Right renal pelvis (tissue), 4 donors: Measurements from ENCODE around the gene OSBP2. TPM values are rescaled to one million over a fixed set of nuclear protein-coding genes. Genes with fewer than 3 reads are reported as not detected.

Experiments used
- DNase-seq, 4 donors: peaks; one replicate each; pipeline ENCODE4 v3.0.0-alpha.2; 2013; ENCODE audit warnings: low read depth in 4 of 4, low spot score in 3 of 4, missing footprints in 1 of 4
- polyA plus RNA-seq, 4 donors: library from polyadenylated mRNA; unstranded; fragments of 120-200 nt; gene quantifications; one replicate each; pipeline ENCODE4 v1.2.1, GENCODE V29; 2013; ENCODE audit not compliant: insufficient read length in 4 of 4

OSBP2 gene
- polyA plus RNA-seq, 4 donors = 4.9 to 6.8 (median 6.2) TPM

DNA sequence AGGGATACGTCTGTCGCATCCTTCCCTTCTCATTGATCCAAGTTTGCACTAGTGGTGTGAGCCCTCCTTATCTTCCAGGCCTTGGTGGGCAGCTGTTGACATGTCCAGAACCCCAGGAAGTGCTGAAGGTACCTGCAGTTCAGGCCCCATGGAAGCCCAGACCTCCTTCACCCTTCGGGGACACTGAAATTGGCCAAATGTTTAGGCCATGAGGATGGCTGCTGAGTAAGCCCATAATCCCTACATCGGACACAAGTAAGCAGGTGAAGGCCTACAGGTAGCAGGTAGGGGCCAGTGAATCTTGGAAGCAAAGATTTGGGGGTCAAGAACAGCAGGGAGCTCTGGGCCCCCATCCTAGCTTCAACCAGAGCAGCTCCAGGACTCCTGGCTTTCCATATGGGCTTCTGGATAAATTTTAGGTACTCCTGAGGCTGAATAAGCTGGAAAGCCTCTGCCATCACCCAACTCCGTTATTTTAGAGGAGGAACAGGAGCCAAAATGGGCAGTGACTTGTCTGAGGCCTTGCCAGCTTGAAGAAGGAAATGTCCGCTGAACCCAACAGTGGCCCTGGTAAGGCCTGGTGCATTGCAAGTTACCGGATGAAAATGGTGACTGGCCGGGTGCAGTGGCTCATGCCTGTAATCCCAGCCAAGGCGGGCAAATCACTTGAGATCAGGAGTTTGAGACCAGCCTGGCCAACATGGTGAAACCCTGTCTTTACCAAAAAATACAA lies 228.7 kb downstream of the OSBP2 start:
- DNase-seq = no peak

DNA sequence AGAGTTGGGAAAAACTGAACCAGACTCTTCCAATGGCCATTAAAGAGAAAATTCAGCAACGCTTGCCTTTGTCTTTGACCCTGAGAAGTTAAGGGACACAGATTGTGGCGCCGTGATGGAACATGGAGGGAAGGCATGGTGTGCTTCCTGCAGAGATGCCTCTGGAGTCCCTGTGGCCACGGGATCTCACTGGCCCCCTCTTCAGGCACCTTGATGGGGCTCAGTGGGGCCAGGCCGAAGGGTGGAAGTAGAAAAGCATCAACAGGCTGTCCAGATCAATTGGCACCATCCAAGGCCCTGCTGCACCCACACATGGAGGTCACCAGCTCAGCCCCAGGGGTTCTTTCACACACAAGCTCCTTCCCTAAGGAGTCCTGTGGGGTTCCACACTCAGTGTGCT lies 231.0 kb downstream of the OSBP2 start:
- no peak for DNase-seq

DNA sequence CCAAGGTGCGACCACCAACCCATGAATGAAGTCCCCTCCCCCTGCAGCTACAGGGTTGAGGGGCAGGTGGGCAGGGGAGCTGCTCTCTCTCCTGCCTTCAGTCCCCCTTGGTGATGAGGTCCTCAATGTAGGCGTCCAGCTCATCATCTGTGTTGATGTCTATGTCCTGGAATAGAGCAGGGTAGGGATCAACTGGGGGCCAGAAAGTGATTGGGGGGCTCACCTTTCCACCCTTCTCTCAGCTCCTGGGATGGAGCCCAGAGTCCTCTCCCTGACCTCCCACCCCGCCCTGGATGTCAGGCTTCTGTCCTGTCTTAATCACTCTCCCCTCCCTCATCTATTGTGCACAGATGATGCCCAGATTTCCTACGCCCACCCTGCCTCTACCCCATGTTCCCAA lies 232.0 kb downstream of the OSBP2 start:
- DNase-seq = no peak

DNA sequence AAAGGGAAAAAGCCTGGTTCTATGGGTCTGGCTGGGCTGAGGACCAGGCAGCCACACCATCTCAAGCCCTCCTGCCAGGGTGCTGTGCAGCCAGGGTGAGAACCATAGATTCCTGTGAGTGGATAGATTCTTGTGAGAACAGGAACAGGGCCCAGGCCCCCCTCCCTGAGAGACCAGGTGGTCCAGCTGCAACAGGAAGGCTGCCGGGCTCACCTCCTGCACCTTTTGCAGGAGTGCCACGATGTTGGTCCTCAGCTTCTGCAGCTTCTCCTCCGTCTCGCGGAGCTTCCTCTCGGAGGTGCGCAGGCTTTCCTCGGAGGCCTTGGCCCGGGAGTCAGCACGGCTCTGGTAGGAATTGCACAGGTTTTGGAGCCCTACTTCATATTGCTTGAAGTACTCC lies 233.1 kb downstream of the OSBP2 start:
- DNase-seq = no peak

DNA sequence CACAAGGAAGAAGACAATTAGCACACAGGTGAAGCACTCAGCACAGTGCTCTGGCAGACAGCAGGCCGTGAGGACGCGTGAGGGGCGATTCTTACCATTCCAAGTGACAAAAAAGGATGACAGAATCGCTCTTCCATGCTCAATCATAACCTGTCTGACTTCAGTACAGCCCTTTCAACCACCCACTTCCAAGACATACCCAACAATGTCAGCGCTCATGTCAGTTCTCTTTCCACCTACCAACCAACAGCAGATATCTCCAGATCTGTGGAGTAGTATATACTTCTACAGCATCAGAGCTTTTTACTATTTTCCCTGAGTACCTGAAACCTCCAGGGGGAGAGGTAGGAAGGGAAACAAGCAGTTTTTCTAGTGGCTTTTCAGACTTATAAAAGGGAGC lies 233.7 kb downstream of the OSBP2 start:
- DNase-seq = no peak

DNA sequence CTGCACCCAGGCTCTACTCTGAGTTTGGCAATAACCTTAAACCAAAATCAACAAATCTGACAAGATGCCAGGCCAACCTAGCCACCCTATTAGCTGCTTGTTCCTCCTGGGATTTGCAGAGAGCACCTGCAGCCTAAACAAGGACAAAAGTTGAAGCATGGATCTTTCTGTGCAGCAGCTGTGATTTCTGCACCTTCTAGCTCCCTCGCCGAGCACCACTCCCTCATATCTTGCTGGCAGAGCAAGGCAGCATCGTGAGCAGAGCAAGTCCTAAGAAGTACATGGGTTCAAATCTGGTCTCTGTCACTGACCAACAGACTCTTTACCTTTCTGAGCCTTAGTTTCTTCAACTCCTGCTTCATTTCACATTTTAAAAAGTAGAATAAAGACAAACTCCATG lies 235.6 kb downstream of the OSBP2 start:
- DNase-seq = no peak

DNA sequence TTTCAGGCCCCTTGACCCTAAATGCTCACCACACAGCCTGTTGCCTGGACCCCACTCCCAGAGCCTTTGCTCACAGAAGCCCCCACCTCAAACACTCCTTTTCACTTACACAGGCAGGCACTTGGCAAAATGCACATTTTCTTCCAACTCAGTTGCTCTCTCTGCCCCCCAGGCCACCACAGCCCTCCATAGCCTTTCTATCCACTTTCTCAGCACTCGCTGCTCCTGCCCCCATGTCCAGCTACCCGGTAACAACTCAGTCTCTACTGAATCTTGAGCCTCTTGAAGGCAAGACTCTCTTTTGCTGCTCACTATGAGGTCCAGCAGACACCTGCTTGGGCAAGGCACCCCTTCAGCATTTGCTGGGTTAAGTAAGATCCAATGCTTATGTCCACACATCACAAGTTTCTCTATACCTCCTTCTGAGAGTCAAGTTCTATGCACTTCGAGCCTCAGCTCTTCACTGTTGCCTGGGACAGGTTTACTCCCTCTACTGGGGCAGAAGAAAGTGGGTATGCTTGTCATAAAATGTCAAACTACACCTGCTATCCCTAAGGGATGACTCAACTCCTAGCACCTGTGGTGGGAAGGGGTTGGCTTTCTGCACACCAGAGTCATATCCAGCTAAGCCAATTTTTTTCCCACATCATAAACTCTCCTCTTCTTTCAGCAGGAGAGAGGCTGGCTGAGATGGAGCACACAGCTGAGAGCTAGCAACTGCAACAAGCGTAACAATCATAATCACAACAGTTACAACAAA lies 237.0 kb downstream of the OSBP2 start:
- DNase-seq = no peak

DNA sequence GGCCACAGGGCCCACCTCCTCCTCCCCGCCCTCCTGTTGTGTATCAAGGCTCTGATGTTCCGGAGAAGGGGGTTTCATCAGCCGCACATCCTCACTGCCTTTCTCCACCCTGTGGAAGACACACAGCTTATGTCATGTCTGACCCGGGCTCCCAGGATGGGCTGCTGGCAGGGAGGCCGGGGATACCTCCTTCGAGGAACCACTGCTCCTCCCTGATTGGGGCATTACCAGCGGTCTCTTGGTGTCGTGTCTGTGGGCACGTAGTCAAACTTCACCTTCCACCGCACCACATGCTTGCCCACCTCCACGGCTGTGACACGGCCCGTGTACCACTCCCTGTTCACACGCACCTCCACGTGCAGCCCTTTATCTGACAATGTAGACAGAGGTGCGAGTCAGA lies 238.0 kb downstream of the OSBP2 start:
- no peak for DNase-seq

DNA sequence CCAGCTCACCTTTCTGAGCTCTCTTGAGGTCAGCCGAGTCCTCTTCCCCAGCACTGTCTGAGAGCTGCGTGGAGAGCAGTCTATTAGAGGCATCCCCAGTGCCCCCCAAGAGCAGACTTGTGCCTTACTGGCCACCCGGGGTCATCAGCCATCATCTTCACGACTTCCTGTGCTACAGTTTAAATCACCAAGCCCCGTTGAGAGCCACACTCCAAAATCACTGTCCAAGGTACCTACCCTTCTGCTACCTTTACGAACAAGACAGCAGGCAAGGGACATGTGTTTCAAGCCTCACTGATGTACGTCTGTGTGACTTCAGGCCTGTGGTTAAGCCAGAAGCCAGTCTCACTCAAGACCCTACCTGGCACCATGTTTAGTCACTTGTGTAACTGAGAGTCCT lies 238.8 kb downstream of the OSBP2 start:
- no peak for DNase-seq

DNA sequence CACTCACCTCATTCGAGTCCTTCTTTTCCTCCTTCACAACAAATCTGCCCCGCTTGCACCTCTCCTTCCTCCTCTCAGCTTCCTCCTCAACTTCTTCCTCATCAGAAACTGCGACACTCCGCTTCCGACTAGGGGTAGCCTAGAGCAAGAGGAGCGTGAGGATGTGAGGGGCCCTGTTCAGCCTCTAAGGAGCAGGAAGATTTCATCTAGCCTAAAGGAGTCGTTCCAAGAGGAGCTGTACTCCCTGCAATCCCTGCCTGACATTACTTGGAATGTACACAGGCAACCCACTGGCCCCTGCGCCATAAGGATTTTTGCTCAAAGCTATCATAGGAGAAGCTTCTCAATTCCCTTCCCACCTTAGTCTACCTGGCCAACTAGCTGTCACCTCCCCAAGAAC lies 239.4 kb downstream of the OSBP2 start:
- no peak for DNase-seq

DNA sequence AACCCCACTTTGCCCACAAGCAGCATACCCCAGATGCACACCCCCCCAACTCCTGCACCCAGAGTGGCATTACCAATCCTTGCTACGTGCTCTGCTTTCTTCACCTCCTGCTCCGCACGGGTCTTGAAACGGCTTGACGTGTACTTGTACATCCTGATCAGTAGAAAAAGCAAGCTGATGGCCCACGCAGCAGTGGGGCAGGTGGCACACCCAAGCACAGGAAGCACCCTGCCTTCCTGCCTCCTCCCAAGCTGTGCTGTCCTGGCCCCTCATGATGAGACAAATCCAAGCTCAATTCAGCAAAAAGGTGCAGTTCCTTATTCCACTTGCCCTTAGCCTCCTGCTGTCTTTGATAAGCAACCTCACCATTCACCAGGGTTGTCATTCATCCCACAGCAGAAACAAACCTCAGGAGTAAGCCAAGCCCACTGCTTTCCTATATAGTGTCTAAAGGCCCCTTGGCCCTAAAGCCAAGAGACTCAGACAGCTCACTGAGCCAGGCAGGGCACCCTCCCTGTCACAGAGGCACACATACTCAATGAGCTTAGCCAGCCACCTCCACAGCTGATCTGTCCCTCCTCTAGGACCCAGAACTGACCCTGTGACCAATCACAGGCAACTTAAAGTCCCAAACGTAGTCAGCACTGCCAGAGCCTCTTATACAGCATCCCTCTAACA lies 246.2 kb downstream of the OSBP2 start:
- DNase-seq = no peak

DNA sequence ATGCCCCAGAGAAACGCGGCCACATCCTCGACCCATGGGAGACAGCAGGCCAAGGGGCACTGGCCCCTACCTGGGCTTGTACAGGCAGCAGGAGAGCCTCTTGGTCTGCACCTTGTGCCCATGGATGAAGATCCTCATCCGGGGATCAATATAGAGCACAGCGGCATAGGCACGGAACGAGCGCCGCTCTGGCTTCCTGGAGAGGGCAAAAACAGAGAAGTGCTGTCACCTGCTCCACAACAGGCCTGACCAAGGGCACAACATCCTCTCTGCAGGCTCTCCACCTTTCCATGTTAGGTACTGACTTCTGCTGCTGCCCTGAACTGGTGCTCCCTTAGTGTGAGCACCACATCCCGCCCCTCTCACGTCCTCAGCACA lies 246.7 kb downstream of the OSBP2 start:
- DNase-seq = no peak

DNA sequence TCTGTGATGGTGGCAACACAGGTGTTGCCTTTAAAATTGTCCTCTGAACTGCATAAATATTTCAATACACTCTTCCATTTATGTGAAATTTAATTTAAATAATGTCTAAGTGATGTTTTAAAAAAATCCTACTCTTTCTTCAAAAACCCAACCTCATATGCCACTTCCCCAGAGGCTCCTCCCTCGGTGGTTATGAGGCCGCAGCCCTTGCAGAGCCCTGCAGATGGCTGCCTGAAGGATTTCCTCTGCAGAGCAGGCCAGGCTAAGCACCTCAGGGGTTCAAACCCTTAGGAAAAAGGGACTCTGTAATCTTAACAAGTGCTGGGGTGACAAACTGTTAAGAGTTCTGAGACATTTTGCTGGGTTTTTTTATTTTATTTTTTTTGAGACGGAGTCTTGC lies 248.7 kb downstream of the OSBP2 start:
- no peak for DNase-seq

DNA sequence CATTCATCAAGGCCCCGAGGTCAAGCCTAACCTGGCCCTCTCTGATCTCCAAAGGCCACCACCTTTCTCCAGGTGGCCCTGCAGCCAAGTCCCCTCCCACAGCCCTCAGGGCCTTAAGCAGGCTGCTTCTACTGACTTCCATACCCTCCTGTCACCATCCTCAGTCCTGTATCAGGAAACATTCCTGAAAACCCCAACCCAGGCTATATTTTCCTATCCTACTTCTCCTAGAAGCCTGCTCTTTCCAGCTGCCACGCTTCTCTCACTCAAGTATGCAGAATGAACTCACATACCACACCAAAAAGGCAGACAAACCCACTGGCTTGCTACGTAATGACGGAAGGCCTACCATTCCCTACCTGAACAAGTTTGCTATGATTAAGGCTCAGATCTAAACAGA lies 250.3 kb downstream of the OSBP2 start:
- DNase-seq = no peak

DNA sequence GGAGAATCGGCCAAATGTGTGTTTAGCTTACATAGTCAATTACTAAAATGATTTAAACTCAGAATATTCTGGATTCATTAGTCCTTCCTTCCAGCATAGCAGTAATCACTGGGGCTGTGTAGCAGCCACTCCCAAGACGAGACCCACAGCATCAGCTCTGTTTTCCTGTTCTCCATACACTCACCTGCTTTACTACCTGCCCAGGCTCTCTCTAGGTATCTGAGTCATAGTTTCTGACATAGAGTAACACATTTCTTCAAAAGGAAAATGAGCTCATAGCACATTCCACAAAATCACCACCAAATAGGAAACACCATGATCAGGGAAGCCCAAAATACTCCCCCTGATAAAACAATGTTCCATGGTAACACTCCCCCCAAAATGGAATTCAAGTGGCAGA lies 251.0 kb downstream of the OSBP2 start:
- DNase-seq = no peak

DNA sequence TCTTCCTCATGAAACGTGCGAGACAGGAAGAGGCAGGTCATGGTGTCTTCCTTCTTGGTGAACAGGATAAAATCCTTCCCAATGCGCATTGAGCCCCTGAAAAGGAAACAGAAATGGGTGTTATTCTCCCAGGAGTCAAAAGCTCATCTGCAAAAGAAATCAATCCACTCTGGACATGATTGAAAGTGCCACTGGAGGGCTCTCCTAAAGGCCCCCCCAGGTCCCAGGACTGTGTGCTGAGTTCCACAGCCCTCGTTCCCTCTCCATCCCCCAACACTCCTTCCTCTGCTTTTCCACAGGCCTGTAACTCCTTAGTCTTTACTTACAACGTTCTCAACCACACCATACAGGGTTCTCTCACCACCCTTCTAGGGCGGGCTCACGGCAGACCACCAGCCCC lies 251.7 kb downstream of the OSBP2 start:
- DNase-seq = no peak

DNA sequence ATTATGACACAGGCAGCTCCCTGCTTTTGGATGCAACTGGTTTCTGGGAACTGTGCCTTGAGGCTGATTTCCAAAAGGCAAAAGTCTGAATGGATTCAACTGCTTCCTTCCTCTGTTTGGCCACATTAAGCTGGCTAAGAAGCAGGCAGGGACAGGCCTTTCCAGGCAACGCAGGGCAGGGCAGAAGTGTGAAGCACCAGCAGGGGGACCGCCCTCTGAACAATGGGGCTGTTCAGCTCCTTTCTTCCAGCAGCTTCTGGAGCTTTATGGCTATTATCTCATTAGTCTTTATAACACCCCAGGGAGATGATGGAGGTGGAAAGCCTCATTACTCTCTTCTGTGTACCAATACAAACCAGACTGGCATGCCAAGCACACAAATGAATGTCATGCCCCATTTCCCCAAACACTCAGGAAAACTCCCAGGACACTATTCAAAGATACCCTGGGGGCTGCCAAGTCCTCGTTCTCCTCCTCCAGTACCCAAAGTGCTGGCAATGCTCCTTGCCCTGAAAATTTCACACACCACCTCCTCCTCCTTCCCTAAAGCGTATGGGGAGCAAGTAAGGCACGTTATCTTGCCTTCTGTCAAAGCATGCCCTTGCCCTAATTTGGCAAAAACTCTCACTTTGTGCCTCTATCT lies 252.6 kb downstream of the OSBP2 start:
- DNase-seq = no peak

DNA sequence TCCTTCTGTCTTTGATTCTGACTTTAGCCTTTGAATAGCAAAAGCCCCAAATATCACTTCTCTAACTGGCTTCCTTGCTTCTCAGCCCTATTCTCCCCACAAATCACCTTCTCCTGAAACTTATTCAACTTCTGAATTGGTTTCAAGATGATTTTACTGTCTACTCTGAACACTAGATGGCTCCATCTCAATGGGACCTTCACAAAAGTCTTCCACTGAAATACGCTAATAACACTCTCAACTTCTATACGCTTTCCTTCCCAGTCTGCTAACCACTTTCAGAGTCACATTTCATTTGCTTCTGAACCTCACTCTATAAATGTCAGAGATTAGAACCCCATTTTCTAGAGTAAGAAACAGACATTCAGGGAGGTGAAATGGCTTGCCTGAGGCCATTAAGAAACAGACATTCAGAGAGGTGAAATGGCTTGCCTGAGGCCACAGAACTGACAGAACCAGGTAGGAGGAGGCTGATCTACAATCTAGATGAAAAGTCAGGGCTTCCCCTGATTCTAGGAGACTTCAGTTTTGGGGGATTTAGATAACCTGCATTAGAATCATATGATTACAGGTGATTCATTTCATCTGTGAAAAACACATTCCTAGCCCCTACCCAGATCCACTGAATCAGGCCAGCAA lies 253.3 kb downstream of the OSBP2 start:
- peak in 2 of 4 donors; percentile 21 to 33 for DNase-seq

DNA sequence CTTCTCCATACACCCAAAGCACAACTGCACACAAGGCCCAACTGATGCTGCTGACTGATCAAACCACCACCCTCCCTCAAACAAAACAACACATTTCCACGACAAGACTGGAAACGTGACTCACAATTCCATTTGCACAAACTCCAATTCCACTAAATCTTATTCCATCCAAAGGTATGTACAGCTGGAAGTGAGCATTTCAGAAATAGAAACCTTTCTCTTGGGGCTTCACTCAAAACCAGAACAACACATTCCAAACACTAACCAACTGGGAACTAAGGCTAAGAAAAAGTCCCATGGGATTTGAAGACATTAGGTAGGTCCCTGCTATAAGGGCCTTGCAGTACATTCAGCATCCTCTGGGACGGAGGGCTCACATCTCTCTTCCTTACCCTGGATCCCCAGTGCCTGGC lies 254.3 kb downstream of the OSBP2 start:
- DNase-seq = no peak

DNA sequence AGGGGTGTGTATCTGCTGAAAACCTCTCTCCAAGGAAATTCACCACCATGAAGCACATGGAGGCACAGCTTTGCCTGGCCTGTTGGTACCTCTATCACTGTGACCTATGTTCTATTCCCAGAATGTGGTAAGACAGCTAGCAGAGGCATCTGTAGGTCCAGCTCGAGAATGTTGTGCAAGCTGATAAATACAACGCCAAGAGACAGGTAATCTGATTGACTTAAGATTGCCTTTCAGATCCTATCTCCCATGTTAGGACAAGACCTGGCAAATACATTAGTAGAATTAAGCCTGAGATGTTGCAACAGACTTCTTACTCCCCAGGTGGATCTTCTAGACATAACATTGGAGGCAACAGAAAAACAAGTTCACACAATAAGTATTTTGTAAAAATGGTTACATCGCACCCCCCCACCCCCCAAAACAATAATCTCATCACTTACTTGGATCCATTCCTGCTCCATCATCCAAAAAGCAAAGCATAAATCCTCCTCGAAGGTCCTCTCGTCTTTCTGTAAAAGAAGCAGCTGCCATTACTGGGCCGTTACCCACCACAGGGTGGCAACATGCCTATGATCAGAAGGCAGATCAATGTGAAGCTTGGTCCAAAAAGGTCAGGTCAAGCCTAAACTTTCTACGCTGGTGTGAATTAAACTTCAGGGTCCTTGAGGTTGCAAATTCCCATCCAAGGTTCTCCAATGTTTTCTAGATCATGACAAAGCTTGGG lies 255.4 kb downstream of the OSBP2 start:
- no peak for DNase-seq
